B cell (primary cell): ENCODE data around the gene BCAN.

Experiments
- CTCF ChIP-seq: fragments of 200-600 bp; IDR thresholded peaks from one replicate; pipeline ENCODE4 v1.8.0; 2022; ENCODE audit warnings: antibody characterized with exemption, mild to moderate bottlenecking
- EZH2 ChIP-seq: IDR thresholded peaks from 2 replicates; pipeline ENCODE4 v1.6.1; 2012; ENCODE audit warnings: borderline replicate concordance, low read depth, mild to moderate bottlenecking, moderate library complexity, low read length; ENCODE audit not compliant: insufficient read depth, poor library complexity, severe bottlenecking

- TF ChIP-seq CTCF = peak; percentile 52
- no peak for TF ChIP-seq EZH2
Observed at GRCh38 chr1:156623946-156624813, 17.7 kb upstream of the BCAN start.
